Cardiac muscle cell (in vitro differentiated cells and primary cell): ENCODE data around the gene CETN2. TPM values are rescaled to one million over a fixed set of nuclear protein-coding genes. Genes with fewer than 3 reads are reported as not detected.
A peak's percentile ranks its signal among the peaks of the same experiment; 100 is the strongest.

ENCODE experiments used
- DNase-seq, 2 donors: peaks; one replicate each; pipeline versions ENCODE4 v3.0.0 to v3.0.0-alpha.2; 2010 to 2017; ENCODE audit warnings: low read depth in 1 of 2, low spot score in 1 of 2
- H3K27ac ChIP-seq: fragments of 200-600 bp; sonication (generic); 2 replicates; pipeline ENCODE4 v1.5.1; 2016
- H3K27me3 ChIP-seq: fragments of 200-600 bp; sonication (generic); 2 replicates; pipeline ENCODE4 v1.6.0; 2016; ENCODE audit warnings: control low read depth
- H3K36me3 ChIP-seq: fragments of 200-600 bp; sonication (generic); 2 replicates; pipeline ENCODE4 v1.5.1; 2016; ENCODE audit warnings: control low read depth
- H3K4me1 ChIP-seq: fragments of 200-600 bp; sonication (generic); 2 replicates; pipeline ENCODE4 v1.8.1; 2017; ENCODE audit warnings: low read depth, mild to moderate bottlenecking, mixed run types
- H3K4me3 ChIP-seq: fragments of 200-600 bp; sonication (generic); 2 replicates; pipeline ENCODE4 v1.5.1; 2016; ENCODE audit warnings: mild to moderate bottlenecking
- H3K9me3 ChIP-seq: fragments of 200-600 bp; sonication (generic); 2 replicates; pipeline ENCODE4 v1.5.1; 2017; ENCODE audit warnings: low read depth, mild to moderate bottlenecking, control low read depth
- polyA plus RNA-seq: library from polyadenylated mRNA; unstranded; fragments of >200 nt; fragmentation: Nextera tagmentation; extraction: Ambion mirVana; gene quantifications from 2 replicates; pipeline ENCODE4 v1.2.1, GENCODE V29; 2016
- total RNA-seq: library from RNA; depleted of rRNA; stranded (reverse); fragments of >200 nt; gene quantifications from 2 replicates; pipeline ENCODE4 v1.2.3, GENCODE V29; 2016
- TF ChIP-seq, protein P1 (sequence below): IDR thresholded peaks from 2 replicates; pipeline ENCODE4 v1.5.1; 2012; ENCODE audit warnings: low read depth, mild to moderate bottlenecking, low read length

CETN2 gene
- total and polyA plus RNA-seq, 2 experiments from 2014 or later = 62.5 to 88.6 TPM

GRCh38 chrX:152821145-152821765 lies 9.3 kb downstream of the CETN2 start:
- peak; percentile 31 to 59 for DNase-seq
- Histone ChIP-seq H3K9me3 (no peaks in the 10 kb centered on the region), H3K27me3 (peaks cover 7% of the 10 kb centered on the region), H3K4me3 (no peak overlapping the region), H3K4me1 (no peaks in the 10 kb centered on the region), H3K36me3 (no peaks in the 10 kb centered on the region), H3K27ac (no peak overlapping the region)
- TF ChIP-seq, protein P1, sequence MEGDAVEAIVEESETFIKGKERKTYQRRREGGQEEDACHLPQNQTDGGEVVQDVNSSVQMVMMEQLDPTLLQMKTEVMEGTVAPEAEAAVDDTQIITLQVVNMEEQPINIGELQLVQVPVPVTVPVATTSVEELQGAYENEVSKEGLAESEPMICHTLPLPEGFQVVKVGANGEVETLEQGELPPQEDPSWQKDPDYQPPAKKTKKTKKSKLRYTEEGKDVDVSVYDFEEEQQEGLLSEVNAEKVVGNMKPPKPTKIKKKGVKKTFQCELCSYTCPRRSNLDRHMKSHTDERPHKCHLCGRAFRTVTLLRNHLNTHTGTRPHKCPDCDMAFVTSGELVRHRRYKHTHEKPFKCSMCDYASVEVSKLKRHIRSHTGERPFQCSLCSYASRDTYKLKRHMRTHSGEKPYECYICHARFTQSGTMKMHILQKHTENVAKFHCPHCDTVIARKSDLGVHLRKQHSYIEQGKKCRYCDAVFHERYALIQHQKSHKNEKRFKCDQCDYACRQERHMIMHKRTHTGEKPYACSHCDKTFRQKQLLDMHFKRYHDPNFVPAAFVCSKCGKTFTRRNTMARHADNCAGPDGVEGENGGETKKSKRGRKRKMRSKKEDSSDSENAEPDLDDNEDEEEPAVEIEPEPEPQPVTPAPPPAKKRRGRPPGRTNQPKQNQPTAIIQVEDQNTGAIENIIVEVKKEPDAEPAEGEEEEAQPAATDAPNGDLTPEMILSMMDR = peak; percentile 56

GRCh38 chrX:152819732-152820131 lies 10.8 kb downstream of the CETN2 start:
- peak in 1 of 2 donors; percentile 10 for DNase-seq
- H3K27ac ChIP-seq = no peak overlapping the region

GRCh38 chrX:152819266-152819665 lies 11.3 kb downstream of the CETN2 start:
- TF ChIP-seq, protein P1 = no peak
- no peaks in the 10 kb centered on the region for H3K4me1 ChIP-seq
- peak in 1 of 2 donors; percentile 15 for DNase-seq
- no peak overlapping the region for H3K27ac ChIP-seq
- H3K4me3 ChIP-seq = no peak overlapping the region
- peaks cover 7% of the 10 kb centered on the region for H3K27me3 ChIP-seq
- H3K9me3 ChIP-seq = no peaks in the 10 kb centered on the region
- no peaks in the 10 kb centered on the region for H3K36me3 ChIP-seq

More at GRCh38 chrX:152819732-152820131, 10.8 kb downstream of the CETN2 start:
- Histone ChIP-seq H3K36me3 (no peaks in the 10 kb centered on the region), H3K4me3 (no peak overlapping the region), H3K9me3 (no peaks in the 10 kb centered on the region), H3K27me3 (peaks cover 7% of the 10 kb centered on the region), H3K4me1 (no peaks in the 10 kb centered on the region)
- TF ChIP-seq, protein P1 = no peak

DNA sequence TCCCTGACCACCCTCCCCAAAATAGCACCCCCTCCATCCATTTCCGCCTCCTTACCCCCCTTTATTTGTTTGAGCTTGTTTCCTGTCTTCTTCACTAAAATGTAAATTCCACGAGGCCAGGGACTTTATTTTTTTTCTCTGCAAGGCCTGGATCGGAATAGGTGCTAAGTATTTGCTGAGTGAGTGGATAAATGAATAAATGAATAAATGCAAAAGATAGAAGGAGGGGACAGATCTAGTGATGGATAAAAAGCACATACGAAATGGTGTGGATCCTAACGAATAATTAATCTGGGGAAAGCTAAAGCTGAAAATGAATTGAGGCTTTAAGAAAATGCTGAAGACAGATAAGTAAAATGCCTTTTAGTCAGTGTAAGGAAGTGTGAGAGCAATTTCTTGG lies 12.2 kb downstream of the CETN2 start:
- DNase-seq = no peak
- TF ChIP-seq, protein P1 = no peak
- Histone ChIP-seq H3K36me3 (no peaks in the 10 kb centered on the region), H3K4me3 (no peak overlapping the region), H3K27ac (no peak overlapping the region), H3K27me3 (no peaks in the 10 kb centered on the region), H3K4me1 (no peaks in the 10 kb centered on the region), H3K9me3 (no peaks in the 10 kb centered on the region)

DNA sequence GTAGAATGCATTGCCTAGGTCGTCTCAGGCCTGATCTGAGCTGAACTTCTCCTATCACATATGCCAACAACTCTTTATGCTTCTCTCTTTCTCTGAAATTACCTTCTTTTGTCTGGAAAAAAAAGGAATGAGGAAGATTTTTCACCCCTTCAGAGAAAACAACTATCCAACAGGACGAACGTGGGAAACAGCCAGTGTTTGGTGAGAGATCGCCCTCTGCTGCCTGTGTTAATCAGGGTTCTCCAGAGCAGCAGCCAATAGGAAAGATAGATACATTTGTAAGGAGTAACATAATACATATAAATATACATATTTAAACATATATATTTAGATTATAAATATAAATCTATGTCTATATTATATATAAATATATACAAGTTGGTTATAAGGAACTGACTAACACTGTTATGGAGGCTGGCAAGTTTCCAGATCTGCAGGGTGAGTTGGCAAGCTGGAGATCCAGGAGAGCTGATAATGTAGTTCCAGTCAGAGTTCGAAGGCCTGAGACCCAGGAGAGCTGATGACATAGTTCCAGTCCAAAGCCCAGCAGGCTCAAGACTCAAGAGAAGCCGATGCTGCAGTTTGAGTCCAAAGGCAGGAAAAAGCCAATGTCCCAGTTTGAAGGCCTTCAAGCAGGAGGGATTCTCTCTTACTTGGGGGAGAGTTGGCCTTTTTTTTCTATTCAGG lies 13.3 kb downstream of the CETN2 start:
- Histone ChIP-seq H3K36me3 (no peaks in the 10 kb centered on the region), H3K27ac (no peak overlapping the region), H3K9me3 (no peaks in the 10 kb centered on the region), H3K4me3 (no peak overlapping the region), H3K27me3 (no peaks in the 10 kb centered on the region), H3K4me1 (no peaks in the 10 kb centered on the region)
- DNase-seq = peak; percentile 36 to 52
- TF ChIP-seq, protein P1 = peak; percentile 48
